ENCODE results near the gene DNAAF1.

GRCh38 chr16:84182104-84182503 lies 37.0 kb downstream of the DNAAF1 start:
- TF ChIP-seq CTCF (conservative IDR thresholded peaks at IDR 0.05; ENCODE audit: low read depth, low read length) (no peak), EZH2 (IDR thresholded peaks at IDR 0.05; ENCODE audit: borderline replicate concordance, low read depth, low read length, poor library complexity, severe bottlenecking) (no peak)
